Measurements from ENCODE around the gene FAM20C. TPM values are rescaled to one million over a fixed set of nuclear protein-coding genes. Genes with fewer than 3 reads are reported as not detected.

The FAM20C gene
- total RNA-seq, 1 experiment from 2014 or later: 62.6 TPM

- H3K36me3 Mint-ChIP-seq (ENCODE audit: insufficient read depth in 1 of 3, low read depth in 3 of 3): peaks cover 30 to 44% (median 36%) of the 10 kb centered on the region in 3 experiments
- no peaks in the 10 kb centered on the region for H4K20me1 ChIP-seq (ENCODE audit: control insufficient read depth, insufficient read depth, insufficient read length)
- no peaks in the 10 kb centered on the region for H3K4me1 ChIP-seq (ENCODE audit: insufficient read depth, low read length)
- no peak overlapping the region for H2BK12ac ChIP-seq (ENCODE audit: insufficient read length, low read depth, low read length)
- H2BK5ac ChIP-seq (ENCODE audit: insufficient read length, low read length): no peak overlapping the region
- no peak overlapping the region for H4K91ac ChIP-seq (ENCODE audit: insufficient read length, low read depth, low read length)
- no peak overlapping the region for H3K18ac ChIP-seq (ENCODE audit: insufficient read length, low read depth, low read length)
- H3K79me2 ChIP-seq (ENCODE audit: insufficient read depth, low read length): no peaks in the 10 kb centered on the region; the same call in 1 of the 2 replicates
- H3K23ac ChIP-seq (ENCODE audit: insufficient read length, low read depth, low read length): no peak overlapping the region
- H4K8ac ChIP-seq (replicated peaks; ENCODE audit: insufficient read length, low read depth, low read length): no peak overlapping the region
- no peak overlapping the region for H4K5ac ChIP-seq (ENCODE audit: insufficient read length, low read depth, low read length)
- H3K27ac ChIP-seq (ENCODE audit: insufficient read length, low read depth, low read length): no peak overlapping the region
- no peak overlapping the region for H2BK20ac ChIP-seq (ENCODE audit: low read depth, low read length, poor library complexity, severe bottlenecking)
- no peak overlapping the region for H3T11ph ChIP-seq (ENCODE audit: low read length)
- no peaks in the 10 kb centered on the region for H3K9me3 Mint-ChIP-seq
- no peak overlapping the region for H3K4ac ChIP-seq (ENCODE audit: low read depth, low read length)
- H2BK120ac ChIP-seq (ENCODE audit: low read depth, low read length, poor library complexity, severe bottlenecking): no peak overlapping the region
- H3K56ac ChIP-seq (ENCODE audit: insufficient read length, low read depth, low read length): no peak overlapping the region
- TF ChIP-seq CTCF (conservative IDR thresholded peaks at IDR 0.05): no peak
- no peak overlapping the region for H3K9ac ChIP-seq (ENCODE audit: extremely low read depth, insufficient read length, low read length)
- H3K4me3 Mint-ChIP-seq: no peak overlapping the region
- no peak overlapping the region for H2AFZ ChIP-seq (ENCODE audit: low read length)
- H3K4me2 ChIP-seq (ENCODE audit: insufficient read depth, insufficient read length, low read length): no peak overlapping the region
- H3K27me3 Mint-ChIP-seq (ENCODE audit: low read depth): no peaks in the 10 kb centered on the region
- no peaks in the 10 kb centered on the region for H3K23me2 ChIP-seq (ENCODE audit: insufficient read length, low read depth, low read length, poor library complexity, severe bottlenecking)
- no peaks in the 10 kb centered on the region for H3K9me3 ChIP-seq (ENCODE audit: control insufficient read depth, low read depth, low read length)
- H3K14ac ChIP-seq (ENCODE audit: insufficient read depth, low read length): no peak overlapping the region
- H3K4me1 Mint-ChIP-seq: no peaks in the 10 kb centered on the region
- no peaks in the 10 kb centered on the region for H3K27me3 ChIP-seq (ENCODE audit: insufficient read depth, low read length)
- H3K27ac Mint-ChIP-seq: no peak overlapping the region
- no peak overlapping the region for H2BK15ac ChIP-seq (ENCODE audit: low read depth, low read length)
- no peak for DNase-seq
- no peak overlapping the region for H2AK5ac ChIP-seq (ENCODE audit: insufficient read length, low read length)
- no CpG with 5 or more reads among the region's 27 CpGs for WGBS (ENCODE audit: extremely low coverage, insufficient read length, low lambda C conversion rate)
- H3K79me1 ChIP-seq (ENCODE audit: insufficient read depth, low read depth, low read length, poor library complexity, severe bottlenecking): no peaks in the 10 kb centered on the region
These were observed 21.1 kb downstream of the FAM20C start for GRCh38 chr7:213324-213993.
